H1 (cell line): ENCODE data around the gene CEP78. TPM values are rescaled to one million over a fixed set of nuclear protein-coding genes. Genes with fewer than 3 reads are reported as not detected.

ENCODE experiments used
- polyA plus RNA-seq, 7 experiments: library from polyadenylated mRNA; depleted of rRNA in 3 of 7; stranded (reverse) in 5 of 7; unstranded in 2 of 7; fragments of >200 nt in 5 of 7; fragments of 200-250 nt in 2 of 7; gene quantifications; 1 replicate in 5 of 7; 2 replicates in 1 of 7; 4 replicates in 1 of 7; pipeline versions ENCODE4 v1.2.1 to v1.2.3, GENCODE V29; 2011 to 2013; ENCODE audit warnings: missing spikeins in 2 of 7, mixed read lengths in 2 of 7
- total RNA-seq: library from RNA; stranded (reverse); fragmentation: NEBNext Ultra II Directional; extraction: Animal tissue kit (Norgen Biotek cat#: 25700); gene quantifications from 2 replicates; pipeline ENCODE4 v1.2.1, GENCODE V29; 2021
- TF ChIP-seq, protein P1 (sequence below): IDR thresholded peaks from 2 replicates; pipeline ENCODE4 v1.6.1; 2012; ENCODE audit warnings: low read length, inconsistent platforms

Gene CEP78
- total and polyA plus RNA-seq, 2 of the 8 experiments (the other 6 are each of a cell fraction or from before 2014, with no cell fraction given) = 10.3 to 40.9 TPM

DNA sequence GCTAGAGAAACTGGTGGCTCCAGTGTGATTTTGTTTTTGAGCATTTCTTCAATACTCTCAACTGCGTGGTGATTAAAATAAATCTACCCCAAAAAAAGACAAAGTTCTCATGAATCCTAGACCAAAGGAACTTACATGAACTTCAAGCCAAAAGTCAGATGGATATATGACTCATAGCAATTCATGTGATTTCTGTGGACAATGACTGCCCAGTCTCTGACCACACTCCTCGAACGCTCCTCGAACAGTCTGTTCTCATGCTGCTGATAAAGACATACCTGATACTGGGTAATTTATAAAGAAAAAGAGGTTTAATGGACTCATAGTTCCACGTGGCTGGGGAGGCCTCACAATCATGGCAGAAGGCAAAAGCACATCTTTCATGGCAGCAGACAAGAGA, 46.4 kb upstream of the CEP78 start (continued):
- TF ChIP-seq, protein P1, sequence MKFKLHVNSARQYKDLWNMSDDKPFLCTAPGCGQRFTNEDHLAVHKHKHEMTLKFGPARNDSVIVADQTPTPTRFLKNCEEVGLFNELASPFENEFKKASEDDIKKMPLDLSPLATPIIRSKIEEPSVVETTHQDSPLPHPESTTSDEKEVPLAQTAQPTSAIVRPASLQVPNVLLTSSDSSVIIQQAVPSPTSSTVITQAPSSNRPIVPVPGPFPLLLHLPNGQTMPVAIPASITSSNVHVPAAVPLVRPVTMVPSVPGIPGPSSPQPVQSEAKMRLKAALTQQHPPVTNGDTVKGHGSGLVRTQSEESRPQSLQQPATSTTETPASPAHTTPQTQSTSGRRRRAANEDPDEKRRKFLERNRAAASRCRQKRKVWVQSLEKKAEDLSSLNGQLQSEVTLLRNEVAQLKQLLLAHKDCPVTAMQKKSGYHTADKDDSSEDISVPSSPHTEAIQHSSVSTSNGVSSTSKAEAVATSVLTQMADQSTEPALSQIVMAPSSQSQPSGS = no peak
